HepG2 (cell line): ENCODE data around the gene SPATA33. TPM values are rescaled to one million over a fixed set of nuclear protein-coding genes. Genes with fewer than 3 reads are reported as not detected.
A peak's percentile ranks its signal among the peaks of the same experiment; 100 is the strongest.

Experiments used
- ATF5 ChIP-seq: sonication (generic); formaldehyde crosslinking; IDR thresholded peaks from 2 replicates; pipeline ENCODE4 v1.4.0; 2020; ENCODE audit warnings: mild to moderate bottlenecking, low read depth, missing genetic modification reagents
- HNF1A ChIP-seq, 2 experiments: sonication (generic) in 1 of 2; formaldehyde crosslinking in 1 of 2; IDR thresholded peaks; 2 replicates each; pipeline versions ENCODE4 v1.4.0 to v1.6.1; 2016 to 2020; ENCODE audit warnings: borderline replicate concordance in 1 of 2, low read depth in 1 of 2, mild to moderate bottlenecking in 1 of 2, missing genetic modification reagents in 1 of 2
- IKZF1 ChIP-seq: fragments of 450-650 bp; IDR thresholded peaks from 2 replicates; pipeline ENCODE4 v1.7.1; 2016
- JDP2 ChIP-seq: sonication (generic); formaldehyde crosslinking; IDR thresholded peaks from 2 replicates; pipeline ENCODE4 v1.8.1; 2022; ENCODE audit warnings: missing genetic modification reagents, borderline replicate concordance
- MAX ChIP-seq: IDR thresholded peaks from 2 replicates; pipeline ENCODE4 v1.6.1; 2012; ENCODE audit warnings: inconsistent platforms
- MED13 ChIP-seq: sonication (generic); formaldehyde crosslinking; IDR thresholded peaks from 2 replicates; pipeline ENCODE4 v1.5.0; 2020; ENCODE audit warnings: missing genetic modification reagents
- MYPOP ChIP-seq: sonication (generic); formaldehyde crosslinking; IDR thresholded peaks from 2 replicates; pipeline ENCODE4 v1.8.1; 2023; ENCODE audit warnings: mild to moderate bottlenecking, moderate library complexity, missing genetic modification reagents
- PITX1 ChIP-seq: sonication (generic); formaldehyde crosslinking; IDR thresholded peaks from 2 replicates; pipeline ENCODE4 v1.5.1; 2020; ENCODE audit warnings: mild to moderate bottlenecking, missing genetic modification reagents
- RFX1 ChIP-seq: fragments of 450-650 bp; IDR thresholded peaks from 2 replicates; pipeline ENCODE4 v1.6.1; 2017
- RNF219 ChIP-seq: sonication (generic); formaldehyde crosslinking; IDR thresholded peaks from 2 replicates; pipeline ENCODE4 v1.5.0; 2020; ENCODE audit warnings: mild to moderate bottlenecking, missing genetic modification reagents
- SUZ12 ChIP-seq: fragments of 150-350 bp; IDR thresholded peaks from 2 replicates; pipeline ENCODE4 v1.6.1; 2014; ENCODE audit warnings: low read depth, low read length
- ZBTB39 ChIP-seq: sonication (generic); formaldehyde crosslinking; IDR thresholded peaks from 2 replicates; pipeline ENCODE4 v1.5.0; 2020; ENCODE audit warnings: missing genetic modification reagents
- ZNF3 ChIP-seq: IDR thresholded peaks from 2 replicates; pipeline ENCODE4 v1.7.0; 2017; ENCODE audit warnings: inconsistent platforms
- ZNF446 ChIP-seq: sonication (generic); formaldehyde crosslinking; IDR thresholded peaks from 2 replicates; pipeline ENCODE4 v1.5.0; 2020; ENCODE audit warnings: mild to moderate bottlenecking, missing genetic modification reagents
- ZNF558 ChIP-seq: sonication (generic); formaldehyde crosslinking; IDR thresholded peaks from 2 replicates; pipeline ENCODE4 v1.9.0; 2022; ENCODE audit warnings: mild to moderate bottlenecking, missing genetic modification reagents, borderline replicate concordance
- ZNF564 ChIP-seq: sonication (generic); formaldehyde crosslinking; IDR thresholded peaks from 2 replicates; pipeline ENCODE4 v1.8.1; 2023; ENCODE audit warnings: mild to moderate bottlenecking, missing genetic modification reagents
- ZNF768 ChIP-seq: sonication (generic); formaldehyde crosslinking; IDR thresholded peaks from 2 replicates; pipeline ENCODE4 v1.4.0; 2020; ENCODE audit warnings: missing genetic modification reagents
- polyA plus RNA-seq, 8 experiments: library from polyadenylated mRNA; depleted of rRNA in 3 of 8; stranded (reverse) in 7 of 8; unstranded in 1 of 8; fragments of >200 nt; fragmentation: Illumina TruSeq in 4 of 8; extraction: Trizol in 4 of 8; gene quantifications; 2 replicates each; pipeline versions ENCODE4 v1.2.1 to v1.2.3, GENCODE V29; 2011 to 2016; ENCODE audit warnings: low read depth in 4 of 8, missing spikeins in 1 of 8, mixed read lengths in 1 of 8; ENCODE audit not compliant: insufficient read depth in 1 of 8
- total RNA-seq, 5 experiments: library from RNA; depleted of rRNA; stranded (reverse); fragments of >200 nt; fragmentation: Illumina TruSeq; extraction: Trizol; gene quantifications; 2 replicates each; pipeline ENCODE4 v1.2.3, GENCODE V29; 2016; ENCODE audit warnings: low read depth in 1 of 5

SPATA33 gene
- total and polyA plus RNA-seq, 2 of the 13 experiments (the other 11 are each of a cell fraction or from before 2014, with no cell fraction given): 5.7 to 11.0 TPM

GRCh38 chr16:89701425-89702406, 44.1 kb downstream of the SPATA33 start, which contains the start of gene SPATA2L (continued):
- TF ChIP-seq RNF219 (CRISPR knock-in tag): no peak
- peak; percentile 86 for TF ChIP-seq ATF5
- TF ChIP-seq ZNF558: no peak
- TF ChIP-seq RFX1: no peak
- TF ChIP-seq ZNF768 (CRISPR knock-in tag): no peak
- no peak for TF ChIP-seq SUZ12
- no peak for TF ChIP-seq ZNF564 (CRISPR knock-in tag)
- TF ChIP-seq ZNF446: no peak
- no peak for TF ChIP-seq PITX1 (CRISPR knock-in tag)
- no peak for TF ChIP-seq ZBTB39
- no peak for TF ChIP-seq HNF1A (IDR thresholded peaks at IDR 0.05; ENCODE audit: low read depth)
- TF ChIP-seq HNF1A (CRISPR knock-in tag; IDR thresholded peaks at IDR 0.05; ENCODE audit: borderline replicate concordance): peak; percentile 72; the same call in 1 of the 2 replicates
- no peak for TF ChIP-seq ZNF3 (CRISPR knock-in tag)
- TF ChIP-seq MYPOP (CRISPR knock-in tag): 0 out of 2 replicates have a peak, but pooled peaks have one; percentile 3
- no peak; the same call in 1 of the 2 replicates for TF ChIP-seq MED13 (CRISPR knock-in tag)
- TF ChIP-seq JDP2 (CRISPR knock-in tag): no peak
- no peak for TF ChIP-seq IKZF1
- TF ChIP-seq MAX: peak; percentile 89
